Measurements from ENCODE around the gene ADAM8. TPM values are rescaled to one million over a fixed set of nuclear protein-coding genes. Genes with fewer than 3 reads are reported as not detected.

Gene ADAM8
- total RNA-seq, 1 donor = 7.8 TPM

GRCh38 chr10:133272964-133273420 is 3.7 kb downstream of the ADAM8 start:
- TF ChIP-seq, protein P1, sequence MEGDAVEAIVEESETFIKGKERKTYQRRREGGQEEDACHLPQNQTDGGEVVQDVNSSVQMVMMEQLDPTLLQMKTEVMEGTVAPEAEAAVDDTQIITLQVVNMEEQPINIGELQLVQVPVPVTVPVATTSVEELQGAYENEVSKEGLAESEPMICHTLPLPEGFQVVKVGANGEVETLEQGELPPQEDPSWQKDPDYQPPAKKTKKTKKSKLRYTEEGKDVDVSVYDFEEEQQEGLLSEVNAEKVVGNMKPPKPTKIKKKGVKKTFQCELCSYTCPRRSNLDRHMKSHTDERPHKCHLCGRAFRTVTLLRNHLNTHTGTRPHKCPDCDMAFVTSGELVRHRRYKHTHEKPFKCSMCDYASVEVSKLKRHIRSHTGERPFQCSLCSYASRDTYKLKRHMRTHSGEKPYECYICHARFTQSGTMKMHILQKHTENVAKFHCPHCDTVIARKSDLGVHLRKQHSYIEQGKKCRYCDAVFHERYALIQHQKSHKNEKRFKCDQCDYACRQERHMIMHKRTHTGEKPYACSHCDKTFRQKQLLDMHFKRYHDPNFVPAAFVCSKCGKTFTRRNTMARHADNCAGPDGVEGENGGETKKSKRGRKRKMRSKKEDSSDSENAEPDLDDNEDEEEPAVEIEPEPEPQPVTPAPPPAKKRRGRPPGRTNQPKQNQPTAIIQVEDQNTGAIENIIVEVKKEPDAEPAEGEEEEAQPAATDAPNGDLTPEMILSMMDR (IDR thresholded peaks at IDR 0.05; ENCODE audit: insufficient read depth, low read depth, low read length) = no peak
- H3K4me3 ChIP-seq (ENCODE audit: low read depth, low read length) = no peak overlapping the region
- no peak for DNase-seq (ENCODE audit: low read depth)

GRCh38 chr10:133272301-133272963 is 4.2 kb downstream of the ADAM8 start:
- DNase-seq (ENCODE audit: low read depth) = no peak
- no peak overlapping the region for H3K4me3 ChIP-seq (ENCODE audit: low read depth, low read length)
- TF ChIP-seq, protein P1 (IDR thresholded peaks at IDR 0.05; ENCODE audit: insufficient read depth, low read depth, low read length) = no peak

- no peak for DNase-seq (ENCODE audit: low read depth)
- TF ChIP-seq, protein P1 (IDR thresholded peaks at IDR 0.05; ENCODE audit: insufficient read depth, low read depth, low read length) = no peak
- no peak overlapping the region for H3K4me3 ChIP-seq (ENCODE audit: low read depth, low read length)
Observed at GRCh38 chr10:133271521-133272300, 5.0 kb downstream of the ADAM8 start.

DNA sequence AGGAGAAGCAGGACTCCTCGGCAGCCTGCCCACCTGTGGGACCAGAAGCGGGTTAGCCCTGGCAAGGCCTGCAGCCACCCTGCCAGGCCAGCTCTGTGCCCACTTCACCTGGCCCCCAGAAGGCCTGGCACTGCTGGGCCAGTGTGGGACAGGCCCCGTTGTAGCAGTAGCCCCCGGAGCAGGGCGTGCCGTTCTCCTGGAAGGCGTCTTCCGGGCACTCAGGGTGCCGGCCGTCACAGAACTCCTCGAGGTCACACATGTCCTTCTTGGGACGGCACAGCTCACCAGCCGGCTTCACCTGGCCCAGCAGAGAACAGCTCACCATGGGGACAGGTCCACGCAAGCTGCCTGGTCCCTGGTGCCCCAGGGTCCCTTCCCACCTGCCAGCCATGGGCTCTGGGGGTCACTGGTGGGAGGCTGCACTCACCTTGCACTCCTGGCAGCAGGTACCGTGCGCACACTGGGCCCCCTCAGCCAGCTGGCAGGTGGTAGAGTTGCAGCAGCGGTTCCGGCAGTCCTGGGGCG is 5.8 kb downstream of the ADAM8 start:
- DNase-seq (ENCODE audit: low read depth) = no peak
- H3K4me3 ChIP-seq (ENCODE audit: low read depth, low read length) = no peak overlapping the region
- TF ChIP-seq, protein P1 (IDR thresholded peaks at IDR 0.05; ENCODE audit: insufficient read depth, low read depth, low read length) = no peak

- DNase-seq (ENCODE audit: low read depth) = no peak
- TF ChIP-seq, protein P1 (IDR thresholded peaks at IDR 0.05; ENCODE audit: insufficient read depth, low read depth, low read length) = no peak
- no peak overlapping the region for H3K4me3 ChIP-seq (ENCODE audit: low read depth, low read length)
Observed at GRCh38 chr10:133270204-133270603, 6.5 kb downstream of the ADAM8 start.

- TF ChIP-seq, protein P1 (IDR thresholded peaks at IDR 0.05; ENCODE audit: insufficient read depth, low read depth, low read length) = no peak
Observed at GRCh38 chr10:133269367-133269766, 7.3 kb downstream of the ADAM8 start.

More at GRCh38 chr10:133269367-133269766, 7.3 kb downstream of the ADAM8 start:
- no peak for DNase-seq (ENCODE audit: low read depth)
- no peak overlapping the region for H3K4me3 ChIP-seq (ENCODE audit: low read depth, low read length)

All from fibroblast of villous mesenchyme (primary cell).